Esophagus (tissue), 2 donors: Measurements from ENCODE around the gene CTSV. TPM values are rescaled to one million over a fixed set of nuclear protein-coding genes. Genes with fewer than 3 reads are reported as not detected.
"Not testable (repeated sequence)": the region's sequence is repeated elsewhere in the genome, so short reads cannot be mapped to it uniquely, and the experiment has no call there.

ENCODE experiments used
- H3K27ac ChIP-seq, 2 donors: one replicate each; pipeline ENCODE4 v1.5.1; 2013; ENCODE audit warnings: low read depth in 2 of 2, mild to moderate bottlenecking in 2 of 2, inconsistent platforms in 1 of 2, low read length in 1 of 2, moderate library complexity in 1 of 2
- H3K27me3 ChIP-seq, 2 donors: one replicate each; pipeline ENCODE4 v1.6.1; 2013; ENCODE audit warnings: low read length in 2 of 2, control low read depth in 1 of 2, mild to moderate bottlenecking in 1 of 2; ENCODE audit not compliant: insufficient read depth in 2 of 2, control insufficient read depth in 1 of 2
- H3K36me3 ChIP-seq, 2 donors: one replicate each; pipeline ENCODE4 v1.6.1; 2013; ENCODE audit warnings: low read length in 1 of 2; ENCODE audit not compliant: control insufficient read depth in 2 of 2, insufficient read depth in 2 of 2
- H3K4me1 ChIP-seq, 2 donors: one replicate each; pipeline ENCODE4 v1.6.1; 2013; ENCODE audit warnings: low read length in 1 of 2; ENCODE audit not compliant: control insufficient read depth in 2 of 2, insufficient read depth in 2 of 2
- H3K4me3 ChIP-seq, 2 donors: one replicate each; pipeline ENCODE4 v1.5.1; 2013; ENCODE audit warnings: low read length in 2 of 2, mild to moderate bottlenecking in 2 of 2, low read depth in 1 of 2, moderate library complexity in 1 of 2
- H3K9me3 ChIP-seq, 2 donors: one replicate each; pipeline ENCODE4 v1.6.1; 2013; ENCODE audit warnings: mild to moderate bottlenecking in 2 of 2, low read depth in 1 of 2, low read length in 1 of 2, moderate library complexity in 1 of 2; ENCODE audit not compliant: control insufficient read depth in 2 of 2, insufficient read depth in 1 of 2
- WGBS, 2 donors: extraction: QIAGEN DNeasy Blood & Tissue Kit; methylation state at CpG; one replicate each; pipeline ENCODE4 v1.1.7; 2013; 5-methylcytosine and 5-hydroxymethylcytosine counted together
- polyA plus RNA-seq, 2 donors: library from polyadenylated mRNA; stranded (reverse); fragments of 200-250 nt; gene quantifications; one replicate each; pipeline ENCODE4 v1.2.3, GENCODE V29; 2013
- donor health status: healthy with polysubstance abuse.
- donor health status: Bipolar disorder and iron deficiency.

Gene CTSV
- 100 to 1,000 TPM in 1 of 2 donors, 1 to 10 TPM in 1; 7.9 to 137 TPM for polyA plus RNA-seq

- H3K27me3 ChIP-seq = peaks cover 0 to 4% of the 10 kb centered on the region in 2 donors
- H3K4me3 ChIP-seq = peak within 1 kb of the TSS; percentile 58 to 62
- peaks cover 0 to 2% of the 10 kb centered on the region in 2 donors for H3K4me1 ChIP-seq
- 1 to 2% methylated on average over 79 to 80 of the region's 80 CpGs for WGBS, 2 donors
- no peak within 1 kb of the TSS for H3K27ac ChIP-seq
- H3K36me3 ChIP-seq = no peaks in the 10 kb centered on the region
- H3K9me3 ChIP-seq = no peaks in the 10 kb centered on the region
Observed at GRCh38 chr9:97038611-97039513, at the start of gene CTSV. Gene CTSV, minus strand, starts transcription at chr9:97039142. Its CDS starts 1,099 bp downstream, at chr9:97038043.

- not testable (repeated sequence) for H3K9me3 ChIP-seq, H3K4me3 ChIP-seq, H3K4me1 ChIP-seq, H3K36me3 ChIP-seq, H3K27me3 ChIP-seq, H3K27ac ChIP-seq
- 52 to 64% methylated on average over 3 of the region's 3 CpGs for WGBS, 2 donors
Observed at GRCh38 chr9:97087668-97088215, 48.8 kb upstream of the CTSV start.

- H3K4me3 ChIP-seq, H3K9me3 ChIP-seq, H3K27ac ChIP-seq, H3K36me3 ChIP-seq, H3K4me1 ChIP-seq, H3K27me3 ChIP-seq: not testable (repeated sequence)
- 70 to 80% methylated on average over 6 of the region's 6 CpGs for WGBS, 2 donors
Observed at GRCh38 chr9:97084562-97084991, 45.6 kb upstream of the CTSV start.

GRCh38 chr9:97078362-97078761 lies 39.4 kb upstream of the CTSV start:
- no peaks in the 10 kb centered on the region for H3K36me3 ChIP-seq
- H3K4me3 ChIP-seq = no peak overlapping the region
- WGBS, 2 donors = 65 to 67% methylated on average over 24 to 25 of the region's 25 CpGs
- H3K27me3 ChIP-seq = no peaks in the 10 kb centered on the region
- no peak overlapping the region for H3K27ac ChIP-seq
- no peaks in the 10 kb centered on the region for H3K4me1 ChIP-seq
- H3K9me3 ChIP-seq = no peaks in the 10 kb centered on the region

- no peaks in the 10 kb centered on the region for H3K4me1 ChIP-seq
Observed at GRCh38 chr9:97077452-97078295, 38.7 kb upstream of the CTSV start.

GRCh38 chr9:97076731-97077451 lies 37.9 kb upstream of the CTSV start:
- H3K27ac ChIP-seq, H3K9me3 ChIP-seq, H3K36me3 ChIP-seq, H3K4me3 ChIP-seq, H3K27me3 ChIP-seq, H3K4me1 ChIP-seq: not testable (repeated sequence)
- WGBS, 2 donors = 13 to 24% methylated on average over 44 to 56 of the region's 56 CpGs

More at GRCh38 chr9:97077452-97078295, 38.7 kb upstream of the CTSV start:
- H3K4me3 ChIP-seq = no peak overlapping the region
- H3K36me3 ChIP-seq = no peaks in the 10 kb centered on the region
- no peaks in the 10 kb centered on the region for H3K27me3 ChIP-seq
- H3K9me3 ChIP-seq = no peaks in the 10 kb centered on the region
- H3K27ac ChIP-seq = no peak overlapping the region
- 60 to 68% methylated on average over 37 of the region's 37 CpGs for WGBS, 2 donors

GRCh38 chr9:97076238-97076637 lies 37.3 kb upstream of the CTSV start:
- H3K4me3 ChIP-seq = no peak overlapping the region
- 41 to 51% methylated on average over 11 of the region's 11 CpGs for WGBS, 2 donors
- no peaks in the 10 kb centered on the region for H3K36me3 ChIP-seq
- H3K4me1 ChIP-seq = no peaks in the 10 kb centered on the region
- peaks cover 0 to 2% of the 10 kb centered on the region in 2 donors for H3K27me3 ChIP-seq
- no peak overlapping the region for H3K27ac ChIP-seq
- H3K9me3 ChIP-seq = no peaks in the 10 kb centered on the region

GRCh38 chr9:97075289-97075985 lies 36.5 kb upstream of the CTSV start:
- peaks cover 0 to 2% of the 10 kb centered on the region in 2 donors for H3K27me3 ChIP-seq

More at GRCh38 chr9:97075289-97075985, 36.5 kb upstream of the CTSV start:
- 63 to 72% methylated on average over 6 of the region's 6 CpGs for WGBS, 2 donors
- Histone ChIP-seq H3K9me3 (no peaks in the 10 kb centered on the region), H3K4me1 (no peaks in the 10 kb centered on the region), H3K4me3 (no peak overlapping the region), H3K27ac (no peak overlapping the region), H3K36me3 (no peaks in the 10 kb centered on the region)
